Middle frontal gyrus (tissue), 1 donor: ENCODE measurements around the gene ACTR1A.

Experiments
- DNase-seq: peaks from one replicate; pipeline ENCODE4 v3.0.0-alpha.2; 2015; ENCODE audit warnings: low spot score; ENCODE audit errors: extremely low spot score

Gene ACTR1A

GRCh38 chr10:102485093-102485784 lies 17.3 kb downstream of the ACTR1A start:
- no peak for DNase-seq

DNA sequence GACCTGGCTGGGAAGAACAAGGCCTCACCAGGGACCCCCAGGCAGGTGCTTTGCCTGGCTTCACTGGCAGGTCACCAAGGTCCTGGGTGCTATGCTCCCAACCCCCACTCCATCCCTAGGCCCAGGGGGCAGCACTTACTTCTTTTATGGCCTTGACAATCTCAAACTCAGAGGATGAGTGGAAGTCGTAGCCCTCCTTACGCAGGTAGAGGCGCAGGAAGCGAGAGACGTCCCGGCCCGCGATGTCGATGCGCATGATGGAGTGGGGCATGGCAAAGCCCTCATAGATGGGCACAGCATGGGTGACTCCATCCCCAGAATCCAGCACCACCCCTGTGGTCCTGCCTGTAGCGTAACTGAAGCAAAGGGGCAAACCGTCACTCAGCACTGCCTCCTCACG lies 18.5 kb downstream of the ACTR1A start:
- no peak for DNase-seq

DNA sequence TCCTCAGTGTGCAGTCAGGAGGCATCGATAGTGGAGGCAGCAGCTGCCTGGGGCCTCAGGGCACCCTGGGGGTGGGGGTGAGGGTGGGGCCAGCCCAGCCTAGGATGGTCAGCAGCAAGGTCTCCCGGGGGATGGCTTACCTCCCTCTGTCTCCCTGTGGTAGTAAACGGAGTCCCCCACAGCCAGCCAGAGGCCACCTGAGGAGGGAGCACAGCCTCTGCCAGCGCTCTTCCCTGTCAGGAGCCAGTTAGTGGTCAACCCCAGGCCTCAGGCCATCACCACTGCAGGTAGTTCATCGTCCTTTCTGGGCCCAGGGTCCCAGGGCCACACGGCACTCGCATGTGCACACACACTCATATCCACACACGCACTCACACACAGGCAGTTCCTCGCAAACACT lies 22.1 kb downstream of the ACTR1A start:
- DNase-seq = no peak

- DNase-seq = no peak
Measured at GRCh38 chr10:102479651-102480050, 22.9 kb downstream of the ACTR1A start.

DNA sequence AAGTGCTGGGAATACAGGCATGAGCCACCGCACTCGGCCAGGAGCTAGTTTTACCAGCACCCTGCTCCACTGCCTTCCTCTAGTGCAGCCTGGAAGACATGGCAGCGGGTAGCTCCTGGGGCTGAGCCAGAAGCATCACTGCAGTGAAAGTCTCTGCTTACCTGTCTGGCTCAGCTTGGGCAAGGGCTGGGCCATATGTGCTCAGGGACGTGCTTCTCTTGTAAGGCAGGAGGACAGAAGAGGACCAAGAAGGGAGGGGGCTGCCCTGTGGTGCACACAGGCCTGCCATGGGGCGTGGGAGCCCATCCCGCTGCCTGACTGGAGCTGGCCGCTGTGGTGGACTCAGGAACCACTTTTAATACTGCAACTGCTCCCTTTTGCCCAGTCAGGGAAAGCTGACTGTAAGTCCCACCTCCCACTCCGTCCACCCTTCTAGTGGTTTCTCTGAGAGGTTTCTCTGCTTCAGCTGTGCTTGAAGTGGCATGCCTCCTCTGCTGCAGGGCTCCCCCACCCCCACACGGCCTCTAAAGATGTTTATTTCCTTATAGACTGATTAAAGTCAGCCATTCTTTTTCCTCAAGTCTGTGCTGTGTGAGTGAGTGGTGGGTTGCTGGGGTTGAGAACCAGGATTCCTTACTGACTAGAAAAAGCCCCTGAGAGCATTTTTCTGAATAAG lies 25.9 kb downstream of the ACTR1A start:
- DNase-seq = no peak

GRCh38 chr10:102475451-102476040 lies 27.0 kb downstream of the ACTR1A start:
- DNase-seq = no peak

GRCh38 chr10:102473445-102474331 lies 28.8 kb downstream of the ACTR1A start:
- no peak for DNase-seq

DNA sequence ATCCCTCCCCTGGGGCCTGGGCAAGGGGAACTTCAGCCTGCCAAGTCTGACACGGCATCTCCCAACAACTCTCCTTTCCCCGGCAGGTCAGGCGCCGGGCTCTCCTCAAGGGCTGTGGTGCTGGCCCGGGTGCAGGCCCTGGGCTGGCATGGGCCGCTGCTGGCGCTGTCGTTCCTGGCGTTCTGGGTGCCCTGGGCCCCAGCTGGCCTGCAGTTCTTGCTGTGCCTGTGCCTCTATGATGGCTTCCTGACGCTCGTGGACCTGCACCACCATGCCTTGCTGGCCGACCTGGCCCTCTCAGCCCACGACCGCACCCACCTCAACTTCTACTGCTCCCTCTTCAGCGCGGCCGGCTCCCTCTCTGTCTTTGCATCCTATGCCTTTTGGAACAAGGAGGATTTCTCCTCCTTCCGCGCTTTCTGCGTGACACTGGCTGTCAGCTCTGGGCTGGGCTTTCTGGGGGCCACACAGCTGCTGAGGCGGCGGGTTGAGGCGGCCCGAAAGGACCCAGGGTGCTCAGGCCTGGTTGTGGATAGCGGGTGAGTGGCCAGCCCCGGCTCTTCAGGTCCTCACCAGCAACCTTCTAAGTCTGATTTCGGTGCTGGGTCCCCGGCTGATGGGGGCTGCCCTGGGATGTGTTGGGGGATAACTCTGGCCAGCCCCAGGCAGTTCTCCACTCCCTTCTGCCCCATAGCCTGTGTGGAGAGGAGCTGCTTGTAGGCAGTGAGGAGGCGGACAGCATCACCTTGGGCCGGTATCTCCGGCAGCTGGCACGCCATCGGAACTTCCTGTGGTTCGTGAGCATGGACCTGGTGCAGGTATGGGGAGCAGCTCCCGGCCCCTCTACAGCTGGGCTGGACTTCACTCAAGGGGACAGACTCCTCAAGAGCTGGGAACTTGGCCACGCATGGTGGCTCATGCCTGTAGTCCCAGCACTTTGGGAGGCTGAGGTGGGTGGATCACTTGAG lies 31.6 kb downstream of the ACTR1A start:
- DNase-seq = no peak

DNA sequence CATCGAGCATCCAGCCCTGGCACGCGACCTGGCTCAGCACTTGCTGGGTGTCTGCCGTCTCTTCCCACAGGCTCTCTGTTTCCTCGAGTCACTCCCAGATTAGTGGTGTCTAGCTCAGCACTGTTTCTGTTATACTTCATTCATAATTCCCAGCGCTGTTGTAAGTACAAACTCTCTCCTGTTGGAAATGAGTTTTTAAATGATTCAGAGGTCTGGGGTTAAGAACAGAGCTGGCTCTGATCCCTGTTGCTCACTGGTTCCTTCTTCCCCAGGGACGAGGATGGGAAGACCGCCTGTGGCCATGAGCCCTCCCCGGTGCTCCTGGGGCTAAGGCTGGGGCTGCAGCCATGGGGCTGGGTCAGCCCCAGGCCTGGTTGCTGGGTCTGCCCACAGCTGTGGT lies 33.8 kb downstream of the ACTR1A start:
- no peak for DNase-seq

DNA sequence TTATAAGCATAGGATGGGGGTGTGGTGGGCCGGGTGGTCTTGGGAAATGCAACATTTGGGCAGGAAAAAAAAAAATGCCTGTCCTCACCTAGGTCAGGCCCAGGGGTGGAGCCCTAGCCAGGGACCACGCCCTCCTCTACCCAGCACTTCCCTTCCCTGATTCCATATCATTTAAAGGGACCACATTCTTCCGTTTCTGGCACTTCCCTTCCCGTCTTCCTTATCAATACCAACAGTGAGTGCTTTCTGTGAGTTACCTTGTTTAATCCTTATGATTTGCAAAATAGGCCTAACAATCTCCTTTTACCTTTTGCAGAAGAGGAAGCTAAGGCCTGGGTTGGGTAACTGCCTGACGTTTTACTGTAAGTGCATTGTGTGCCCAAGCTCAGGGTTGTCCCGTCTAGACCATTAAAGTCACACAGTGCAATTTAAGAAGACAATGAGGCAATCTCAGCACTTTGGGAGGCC lies 34.5 kb downstream of the ACTR1A start:
- no peak for DNase-seq

DNA sequence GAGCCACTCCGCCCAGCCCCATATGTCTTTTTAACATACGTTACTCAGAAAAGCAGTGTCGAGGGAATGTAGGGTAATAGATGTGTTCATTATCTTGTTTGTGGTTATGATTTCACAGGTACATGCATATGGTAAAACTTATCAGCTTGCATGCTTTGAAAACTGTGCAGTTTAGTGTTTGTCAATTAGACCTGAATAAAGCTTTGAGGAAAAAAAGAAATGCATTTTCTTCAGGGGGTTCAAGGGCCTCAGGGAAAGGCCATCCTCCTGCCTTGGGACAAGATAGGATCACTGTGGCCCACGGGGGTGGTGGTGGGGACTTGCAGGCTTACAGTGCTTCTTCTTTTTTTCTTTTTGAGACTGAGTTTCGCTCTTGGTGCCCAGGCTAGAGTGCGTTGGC lies 35.2 kb downstream of the ACTR1A start:
- no peak for DNase-seq

GRCh38 chr10:102465466-102465865 lies 37.0 kb downstream of the ACTR1A start:
- DNase-seq = no peak

GRCh38 chr10:102463983-102464382 lies 38.5 kb downstream of the ACTR1A start:
- no peak for DNase-seq

DNA sequence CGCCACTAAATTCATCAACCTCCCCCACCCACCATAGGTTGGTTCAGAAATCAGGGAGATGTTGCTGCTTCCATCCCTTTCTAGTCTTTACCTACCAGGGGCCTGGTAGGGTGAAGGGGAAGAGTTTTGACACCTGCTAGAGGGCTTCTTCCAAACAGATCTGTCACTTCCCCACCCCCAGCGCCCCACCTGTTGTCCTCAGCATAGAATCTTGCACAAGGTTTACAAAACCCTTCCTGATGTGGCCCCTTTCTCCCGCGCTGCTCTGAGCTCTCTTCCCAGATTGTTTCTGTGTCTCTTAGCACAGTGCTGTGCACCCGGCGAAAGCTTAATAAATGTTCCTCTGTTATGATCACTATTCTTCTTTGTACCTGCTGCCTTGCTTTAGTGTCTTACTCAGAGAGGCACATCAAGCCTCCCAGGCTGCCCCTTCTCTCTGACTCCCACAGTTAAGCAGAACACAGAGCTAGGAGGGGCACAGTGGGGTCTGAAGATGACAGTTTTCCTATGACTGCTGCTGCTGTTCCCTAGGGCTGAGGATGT lies 39.9 kb downstream of the ACTR1A start:
- no peak for DNase-seq

- peak; percentile 84 for DNase-seq
Measured at GRCh38 chr10:102461187-102462054, 41.1 kb downstream of the ACTR1A start.

GRCh38 chr10:102460836-102461186 lies 41.7 kb downstream of the ACTR1A start:
- DNase-seq = no peak

GRCh38 chr10:102458656-102459055 lies 43.9 kb downstream of the ACTR1A start:
- no peak for DNase-seq

DNA sequence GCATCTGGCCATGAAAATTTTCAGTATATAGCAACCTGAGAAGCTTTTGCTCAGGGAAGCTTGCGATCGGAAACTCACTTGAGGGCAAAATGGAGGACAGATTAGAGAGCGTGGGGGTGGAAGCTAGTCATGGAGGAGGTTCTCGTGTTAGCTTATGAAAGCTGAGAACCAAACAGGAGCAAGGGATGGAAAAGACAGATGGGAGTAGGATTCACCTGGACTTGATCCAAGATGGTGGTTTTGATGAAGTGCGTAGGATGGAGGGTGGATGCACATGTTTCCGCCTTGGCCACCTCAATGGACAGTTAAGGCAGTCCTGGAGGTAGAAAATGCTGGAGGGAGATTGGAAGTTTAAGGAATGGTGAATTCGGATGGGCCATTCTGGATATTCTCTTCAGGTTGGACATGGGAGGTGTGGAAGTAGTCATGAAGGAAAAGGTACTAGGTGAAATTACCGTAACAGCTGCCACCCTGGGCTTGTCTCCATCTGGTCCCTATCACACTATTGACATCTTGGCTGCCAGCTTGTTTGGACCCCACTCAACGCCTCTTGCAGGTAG lies 44.8 kb downstream of the ACTR1A start:
- no peak for DNase-seq

DNA sequence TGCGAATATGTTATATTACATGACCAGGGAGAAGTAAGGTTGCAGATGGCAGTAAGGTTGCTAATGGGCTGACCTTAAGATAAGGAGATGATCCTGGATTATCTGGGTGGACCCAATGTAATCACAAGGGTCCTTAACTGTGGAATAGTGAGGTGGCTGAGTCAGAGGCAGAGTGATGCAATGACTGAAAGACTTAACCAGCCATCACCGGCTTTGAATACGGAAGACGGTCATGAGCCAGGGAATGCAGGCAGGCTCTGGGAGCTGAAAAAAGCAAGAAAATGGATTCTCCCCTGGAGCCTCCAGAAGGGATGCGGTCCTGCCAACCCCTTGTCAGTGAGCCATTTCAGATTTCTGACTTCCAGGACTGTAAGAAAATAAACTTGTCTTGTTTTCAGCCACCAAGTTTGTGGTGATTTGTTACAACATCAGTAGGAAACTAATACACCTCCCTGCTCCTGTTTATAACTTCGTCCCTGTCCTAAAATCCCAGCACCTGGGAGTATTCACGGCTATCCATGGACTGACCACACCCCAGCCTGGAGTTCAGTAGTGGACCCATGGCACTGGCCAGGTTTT lies 46.5 kb downstream of the ACTR1A start:
- no peak for DNase-seq
